Neural crest cell (in vitro differentiated cells): ENCODE results near the gene LCORL. TPM values are rescaled to one million over a fixed set of nuclear protein-coding genes. Genes with fewer than 3 reads are reported as not detected.

ENCODE experiments used
- DNase-seq: peaks from one replicate; pipeline ENCODE4 v3.0.0; 2021; ENCODE audit warnings: low read depth, mixed read lengths, low spot score
- H3K27ac Mint-ChIP-seq: one replicate; pipeline ENCODE4 v1.8.0; 2021; ENCODE audit warnings: mild to moderate bottlenecking, mixed read lengths; ENCODE audit not compliant: unreplicated experiment
- H3K27me3 Mint-ChIP-seq: 2 replicates; pipeline ENCODE4 v1.8.0; 2021; ENCODE audit warnings: low read depth, mild to moderate bottlenecking, mixed read lengths
- H3K36me3 Mint-ChIP-seq: 2 replicates; pipeline ENCODE4 v1.8.0; 2021; ENCODE audit warnings: low read depth, mild to moderate bottlenecking, mixed read lengths
- H3K4me1 Mint-ChIP-seq: 2 replicates; pipeline ENCODE4 v1.8.0; 2021; ENCODE audit warnings: mixed read lengths
- H3K4me3 Mint-ChIP-seq: one replicate; pipeline ENCODE4 v1.8.0; 2021; ENCODE audit warnings: mild to moderate bottlenecking, mixed read lengths
- H3K9me3 Mint-ChIP-seq: 2 replicates; pipeline ENCODE4 v1.8.0; 2021; ENCODE audit warnings: mixed read lengths
- CTCF ChIP-seq: fragments of 200-600 bp; sonication (generic); conservative IDR thresholded peaks from 2 replicates; pipeline ENCODE4 v1.5.0; 2021; ENCODE audit warnings: antibody characterized with exemption, mild to moderate bottlenecking
- total RNA-seq: library from RNA; stranded (reverse); gene quantifications from 2 replicates; pipeline ENCODE4 v1.2.1, GENCODE V29; 2021

Gene LCORL
- total RNA-seq, 1 donor from 2014 or later: 26.1 TPM

- no peak for TF ChIP-seq CTCF
- H3K9me3 Mint-ChIP-seq: no peaks in the 10 kb centered on the region
- no peaks in the 10 kb centered on the region for H3K36me3 Mint-ChIP-seq
- H3K4me1 Mint-ChIP-seq: peaks cover 15% of the 10 kb centered on the region
- H3K27me3 Mint-ChIP-seq: peaks cover 17% of the 10 kb centered on the region
- H3K27ac Mint-ChIP-seq: no peak overlapping the region
- DNase-seq: no peak
- no peak overlapping the region for H3K4me3 Mint-ChIP-seq
These were observed 3.7 kb upstream of the LCORL start for GRCh38 chr4:18025288-18025687.

- peaks cover 28% of the 10 kb centered on the region for H3K4me1 Mint-ChIP-seq
- DNase-seq: no peak
- peak overlapping the region; percentile 54 for H3K27ac Mint-ChIP-seq
- H3K27me3 Mint-ChIP-seq: peaks cover 17% of the 10 kb centered on the region
- TF ChIP-seq CTCF: no peak
- H3K9me3 Mint-ChIP-seq: no peaks in the 10 kb centered on the region
- no peaks in the 10 kb centered on the region for H3K36me3 Mint-ChIP-seq
- H3K4me3 Mint-ChIP-seq: peak overlapping the region; percentile 96
These were observed 1.1 kb upstream of the LCORL start for GRCh38 chr4:18022572-18023050.

GRCh38 chr4:18021470-18021719, 160 bp downstream of the LCORL start:
- no peaks in the 10 kb centered on the region for H3K36me3 Mint-ChIP-seq
- H3K4me3 Mint-ChIP-seq: peak overlapping the region; percentile 96
- peaks cover 17% of the 10 kb centered on the region for H3K27me3 Mint-ChIP-seq
- H3K9me3 Mint-ChIP-seq: no peaks in the 10 kb centered on the region
- DNase-seq: no peak
- peak overlapping the region; percentile 98 for H3K27ac Mint-ChIP-seq
- TF ChIP-seq CTCF: no peak
- peaks cover 28% of the 10 kb centered on the region for H3K4me1 Mint-ChIP-seq

GRCh38 chr4:18020671-18021469, 685 bp downstream of the LCORL start:
- Mint-ChIP-seq H3K36me3 (no peaks in the 10 kb centered on the region), H3K27ac (peak overlapping the region; percentile 98), H3K27me3 (peaks cover 17% of the 10 kb centered on the region), H3K4me3 (peak overlapping the region; percentile 97), H3K9me3 (no peaks in the 10 kb centered on the region), H3K4me1 (peaks cover 28% of the 10 kb centered on the region)
- peak; percentile 20 for TF ChIP-seq CTCF
- peak; percentile 53 for DNase-seq

- Mint-ChIP-seq H3K4me3 (peak overlapping the region; percentile 97), H3K36me3 (no peaks in the 10 kb centered on the region), H3K4me1 (peaks cover 33% of the 10 kb centered on the region), H3K9me3 (no peaks in the 10 kb centered on the region), H3K27ac (peak overlapping the region; percentile 87), H3K27me3 (peaks cover 17% of the 10 kb centered on the region)
- TF ChIP-seq CTCF: no peak
- peak; percentile 8 for DNase-seq
These were observed 1.3 kb downstream of the LCORL start for GRCh38 chr4:18020145-18020670.
